Neuronal stem cell (in vitro differentiated cells): ENCODE data around the gene LPP.

Experiments used
- DNase-seq: peaks from one replicate; pipeline ENCODE4 v3.0.0-alpha.2; 2013; ENCODE audit warnings: low spot score
- H2AFZ ChIP-seq: one replicate; pipeline ENCODE4 v1.6.1; 2013; ENCODE audit warnings: mild to moderate bottlenecking, low read length, inconsistent platforms
- H2AK5ac ChIP-seq: 2 replicates; pipeline ENCODE4 v1.6.1; 2013; ENCODE audit warnings: low read depth, mild to moderate bottlenecking, inconsistent platforms, low read length, moderate library complexity, mixed read lengths
- H2BK120ac ChIP-seq: 2 replicates; pipeline ENCODE4 v1.6.1; 2013; ENCODE audit warnings: low read depth, mild to moderate bottlenecking, inconsistent platforms, low read length, moderate library complexity, mixed read lengths
- H2BK12ac ChIP-seq: one replicate; pipeline ENCODE4 v1.6.1; 2013; ENCODE audit warnings: low read length, inconsistent platforms
- H2BK15ac ChIP-seq: 2 replicates; pipeline ENCODE4 v1.6.1; 2013; ENCODE audit warnings: mild to moderate bottlenecking, low read length, inconsistent platforms, mixed read lengths
- H2BK5ac ChIP-seq: one replicate; pipeline ENCODE4 v1.6.1; 2013; ENCODE audit warnings: inconsistent platforms, mild to moderate bottlenecking, low read length, moderate library complexity
- H3K14ac ChIP-seq: one replicate; pipeline ENCODE4 v1.6.1; 2013; ENCODE audit warnings: low read length, inconsistent platforms
- H3K18ac ChIP-seq: 2 replicates; pipeline ENCODE4 v1.6.1; 2013; ENCODE audit warnings: low read length, inconsistent platforms
- H3K23ac ChIP-seq: 2 replicates; pipeline ENCODE4 v1.6.1; 2013; ENCODE audit warnings: low read depth, mild to moderate bottlenecking, mixed read lengths, low read length, inconsistent platforms; ENCODE audit not compliant: poor library complexity
- H3K27ac ChIP-seq: replicated peaks from 3 replicates; pipeline ENCODE4 v1.5.1; 2013; ENCODE audit warnings: low read length, inconsistent platforms
- H3K27me3 ChIP-seq, 3 experiments: 2 replicates each; pipeline ENCODE4 v1.6.1; 2013; ENCODE audit warnings: low read length in 3 of 3, mild to moderate bottlenecking in 2 of 3, inconsistent platforms in 1 of 3, low read depth in 1 of 3, mixed read lengths in 1 of 3, moderate library complexity in 1 of 3; ENCODE audit not compliant: control insufficient read depth in 3 of 3, insufficient read depth in 3 of 3
- H3K36me3 ChIP-seq, 2 donors: replicated peaks in 1 of 2; 2 replicates each; pipeline ENCODE4 v1.6.1; 2013; ENCODE audit warnings: low read length in 2 of 2; ENCODE audit not compliant: control insufficient read depth in 2 of 2, insufficient read depth in 2 of 2
- H3K4ac ChIP-seq: 2 replicates; pipeline ENCODE4 v1.6.1; 2013; ENCODE audit warnings: inconsistent platforms, mild to moderate bottlenecking, low read length, moderate library complexity
- H3K4me1 ChIP-seq, 2 donors: 1 replicate in 1 of 2; 2 replicates in 1 of 2; pipeline ENCODE4 v1.6.1; 2013; ENCODE audit warnings: low read length in 2 of 2, low read depth in 1 of 2; ENCODE audit not compliant: control insufficient read depth in 2 of 2, insufficient read depth in 1 of 2
- H3K4me2 ChIP-seq: one replicate; pipeline ENCODE4 v1.6.1; 2013; ENCODE audit warnings: mild to moderate bottlenecking, low read length, inconsistent platforms; ENCODE audit not compliant: insufficient read depth, poor library complexity, severe bottlenecking
- H3K4me3 ChIP-seq, 2 donors: 2 replicates each; pipeline ENCODE4 v1.5.1; 2013; ENCODE audit warnings: low read length in 2 of 2, mild to moderate bottlenecking in 2 of 2, inconsistent platforms in 1 of 2, moderate library complexity in 1 of 2
- H3K79me1 ChIP-seq: one replicate; pipeline ENCODE4 v1.6.1; 2013; ENCODE audit warnings: low read depth, mild to moderate bottlenecking, inconsistent platforms, low read length, moderate library complexity
- H3K9ac ChIP-seq: one replicate; pipeline ENCODE4 v1.6.1; 2013; ENCODE audit warnings: mild to moderate bottlenecking, low read depth, low read length, inconsistent platforms; ENCODE audit not compliant: poor library complexity
- H3K9me3 ChIP-seq, 2 donors: replicated peaks in 1 of 2; 2 replicates each; pipeline versions ENCODE3 to v1.6.1; 2013; ENCODE audit warnings: low read length in 2 of 2, mild to moderate bottlenecking in 2 of 2, inconsistent platforms in 1 of 2, low read depth in 1 of 2, mixed read lengths in 1 of 2, moderate library complexity in 1 of 2; ENCODE audit not compliant: control insufficient read depth in 2 of 2, insufficient read depth in 1 of 2
- H4K8ac ChIP-seq: one replicate; pipeline ENCODE4 v1.6.1; 2013; ENCODE audit warnings: low read depth, mild to moderate bottlenecking, inconsistent platforms, low read length, moderate library complexity
- H4K91ac ChIP-seq: one replicate; pipeline ENCODE4 v1.6.1; 2013; ENCODE audit warnings: low read length, low read depth, mild to moderate bottlenecking, inconsistent platforms; ENCODE audit not compliant: poor library complexity
- WGBS, 2 donors: extraction: QIAGEN DNeasy Blood & Tissue Kit; methylation state at CpG; one replicate each; pipeline ENCODE4 v1.1.7; 2013; ENCODE audit warnings: missing lambda C conversion rate in 2 of 2, mixed read lengths in 1 of 2; ENCODE audit not compliant: insufficient read length in 2 of 2, insufficient replicate concordance in 1 of 2; ENCODE audit errors: extremely low coverage in 2 of 2; 5-methylcytosine and 5-hydroxymethylcytosine counted together

The LPP gene

DNA sequence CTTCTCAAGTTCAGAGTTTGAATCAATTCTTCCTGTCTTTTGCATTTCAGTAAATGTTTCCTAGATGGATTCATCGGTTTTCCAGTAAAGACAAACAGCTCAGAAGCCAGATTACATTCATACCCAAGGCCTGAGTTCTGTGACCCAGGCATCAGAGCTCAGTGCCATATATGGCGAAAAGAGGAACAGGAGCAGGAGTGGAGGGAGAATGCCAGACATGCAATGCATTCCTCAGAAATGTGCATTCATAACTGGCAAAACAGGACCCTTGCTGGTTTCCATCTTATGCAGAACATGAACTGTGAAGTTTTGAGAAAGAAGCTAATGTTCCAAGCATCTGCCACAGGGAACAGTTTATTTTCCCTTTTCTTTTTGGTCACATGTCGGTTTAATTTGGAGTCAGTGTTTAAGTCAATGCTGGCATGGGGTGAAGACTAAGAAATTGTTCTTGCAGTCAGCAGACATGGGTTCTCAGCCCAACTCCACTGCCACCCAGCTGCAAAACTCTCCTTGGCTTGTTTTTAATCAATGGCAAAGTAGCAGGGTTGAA, 116.5 kb downstream of the LPP start:
- H3K4me3 ChIP-seq = no peak overlapping the region

DNA sequence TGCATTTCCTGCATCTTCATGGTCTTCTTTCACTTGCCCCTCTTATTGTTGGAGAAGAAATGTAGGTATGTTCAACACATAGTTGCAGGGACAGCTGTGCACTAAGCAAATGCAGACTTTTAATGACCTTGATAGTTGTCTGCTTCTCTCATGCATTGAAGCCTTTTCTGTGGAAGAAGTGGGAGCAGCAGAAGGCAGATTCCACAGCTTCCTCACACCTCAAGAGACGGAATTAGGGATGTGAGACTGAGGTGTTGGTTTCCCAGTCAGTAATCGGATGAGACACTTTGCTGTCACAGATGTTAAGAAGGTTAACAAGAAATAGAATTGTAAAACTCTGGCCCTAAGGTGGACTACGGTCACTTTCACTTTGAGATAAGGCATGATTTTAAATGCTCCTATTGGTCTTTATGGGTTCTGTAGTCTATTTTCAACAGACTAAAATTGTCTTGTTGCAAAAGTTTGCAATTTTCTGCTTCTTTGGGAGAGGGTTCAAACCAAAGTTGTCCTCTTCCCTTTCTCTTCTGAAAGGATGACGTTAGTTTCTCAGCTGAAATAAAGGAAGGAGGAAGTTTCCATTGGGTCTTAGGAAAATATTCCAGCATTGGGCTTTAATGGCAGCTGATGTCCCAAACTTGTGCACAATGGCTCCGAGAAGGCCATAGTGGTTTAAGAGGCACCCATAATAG, 117.4 kb downstream of the LPP start:
- H2BK12ac ChIP-seq = no peak overlapping the region
- H3K9ac ChIP-seq = no peak overlapping the region
- no peak overlapping the region for H2AK5ac ChIP-seq
- peaks cover 0 to 6% of the 10 kb centered on the region in 2 donors for H3K36me3 ChIP-seq
- no peak overlapping the region for H3K27ac ChIP-seq
- peaks cover 25 to 40% of the 10 kb centered on the region in 2 donors for H3K4me1 ChIP-seq
- H3K4me2 ChIP-seq = no peak overlapping the region
- no peak overlapping the region for H3K23ac ChIP-seq
- no peak overlapping the region for H2BK15ac ChIP-seq
- H2BK5ac ChIP-seq = no peak overlapping the region
- H3K4me3 ChIP-seq = no peak overlapping the region
- H3K4ac ChIP-seq = no peak overlapping the region
- H3K27me3 ChIP-seq = no peaks in the 10 kb centered on the region
- H3K18ac ChIP-seq = no peak overlapping the region
- H2AFZ ChIP-seq = no peak overlapping the region
- WGBS, 2 donors = no CpG with 5 or more reads among the region's 5 CpGs
- no peak overlapping the region for H3K14ac ChIP-seq
- no peak for DNase-seq
- H3K9me3 ChIP-seq = no peaks in the 10 kb centered on the region
- H2BK120ac ChIP-seq = no peak overlapping the region
- H4K8ac ChIP-seq = no peak overlapping the region
- no peak overlapping the region for H4K91ac ChIP-seq
- no peaks in the 10 kb centered on the region for H3K79me1 ChIP-seq

More for the DNA sequence above, 116.5 kb downstream of the LPP start:
- Histone ChIP-seq H3K4me1 (peaks cover 23 to 37% of the 10 kb centered on the region in 2 donors), H3K4ac (no peak overlapping the region), H3K27ac (no peak overlapping the region), H4K91ac (no peak overlapping the region), H3K4me2 (no peak overlapping the region), H2AFZ (no peak overlapping the region), H4K8ac (no peak overlapping the region), H3K79me1 (no peaks in the 10 kb centered on the region), H3K14ac (no peak overlapping the region), H2BK12ac (no peak overlapping the region), H2BK120ac (no peak overlapping the region), H2AK5ac (no peak overlapping the region), H2BK15ac (no peak overlapping the region), H2BK5ac (no peak overlapping the region), H3K9me3 (no peaks in the 10 kb centered on the region), H3K36me3 (peaks cover 0 to 3% of the 10 kb centered on the region in 2 donors), H3K9ac (no peak overlapping the region), H3K23ac (no peak overlapping the region), H3K27me3 (no peaks in the 10 kb centered on the region), H3K18ac (no peak overlapping the region)
- WGBS, 2 donors = no CpG with 5 or more reads among the region's 3 CpGs
- no peak for DNase-seq

DNA sequence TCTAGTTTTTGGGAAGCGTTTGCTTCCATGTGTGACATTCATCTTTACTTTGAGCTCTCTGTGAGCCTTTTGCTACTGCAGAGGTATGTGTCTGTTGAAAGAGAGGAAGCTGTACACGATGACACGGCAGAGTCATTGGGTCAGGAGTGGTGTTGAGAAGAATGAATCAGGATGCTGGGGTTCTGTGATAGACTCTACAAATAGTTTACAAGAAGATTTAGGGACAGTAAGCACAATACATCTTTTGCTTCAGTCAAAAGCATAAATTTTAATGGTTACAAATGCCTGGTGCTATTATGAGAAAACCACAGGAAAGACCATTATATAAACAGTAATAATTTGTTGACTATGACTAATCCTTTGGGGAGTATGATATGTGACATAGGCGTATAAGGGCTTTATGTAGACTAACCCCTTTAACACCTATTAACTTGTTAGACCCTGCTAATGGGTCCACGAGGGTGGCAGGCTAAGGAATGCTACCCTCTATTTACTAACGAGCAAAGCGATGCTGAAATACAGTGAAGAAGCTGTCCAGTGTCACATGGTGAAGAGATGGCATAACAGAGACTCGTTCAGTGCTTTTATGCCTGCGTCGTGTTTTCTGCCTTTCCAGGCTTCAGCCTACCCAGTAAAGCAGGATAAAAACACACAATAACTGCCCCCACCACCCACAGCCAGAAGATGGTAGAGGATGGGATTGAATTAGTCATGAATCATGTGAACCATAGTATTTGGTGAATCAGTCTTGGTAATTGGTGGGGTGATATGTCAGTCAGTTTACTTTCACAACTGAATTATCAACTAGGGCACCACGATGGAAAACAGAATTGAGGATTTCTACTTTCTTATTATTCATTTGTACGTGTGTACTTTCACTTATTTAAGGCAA, 118.8 kb downstream of the LPP start:
- no peak overlapping the region for H2AFZ ChIP-seq
- H3K4ac ChIP-seq = no peak overlapping the region
- H3K36me3 ChIP-seq = peaks cover 0 to 8% of the 10 kb centered on the region in 2 donors
- no CpG with 5 or more reads among the region's 12 CpGs for WGBS, 2 donors
- H3K4me2 ChIP-seq = no peak overlapping the region
- H2BK120ac ChIP-seq = no peak overlapping the region
- no peaks in the 10 kb centered on the region for H3K27me3 ChIP-seq
- H2AK5ac ChIP-seq = no peak overlapping the region
- no peaks in the 10 kb centered on the region for H3K79me1 ChIP-seq
- no peaks in the 10 kb centered on the region for H3K9me3 ChIP-seq
- H4K91ac ChIP-seq = no peak overlapping the region
- no peak overlapping the region for H2BK5ac ChIP-seq
- no peak for DNase-seq
- H4K8ac ChIP-seq = no peak overlapping the region
- peaks cover 21 to 35% of the 10 kb centered on the region in 2 donors for H3K4me1 ChIP-seq
- no peak overlapping the region for H3K27ac ChIP-seq
- no peak overlapping the region for H2BK12ac ChIP-seq
- H3K4me3 ChIP-seq = no peak overlapping the region
- H2BK15ac ChIP-seq = no peak overlapping the region
- no peak overlapping the region for H3K14ac ChIP-seq
- H3K23ac ChIP-seq = no peak overlapping the region
- no peak overlapping the region for H3K9ac ChIP-seq
- H3K18ac ChIP-seq = no peak overlapping the region
